GM19025 (cell line): ENCODE measurements around the gene HM13.
"Not testable (repeated sequence)": the region's sequence is repeated elsewhere in the genome, so short reads cannot be mapped to it uniquely, and the experiment has no call there.

Source experiments
- ATAC-seq: cut with Tn5 transposase; IDR thresholded peaks from one replicate; pipeline ENCODE4 v1.9.1; 2021; ENCODE audit warnings: mild to moderate bottlenecking, low read depth, moderate library complexity; ENCODE audit not compliant: unreplicated experiment

Gene HM13

DNA sequence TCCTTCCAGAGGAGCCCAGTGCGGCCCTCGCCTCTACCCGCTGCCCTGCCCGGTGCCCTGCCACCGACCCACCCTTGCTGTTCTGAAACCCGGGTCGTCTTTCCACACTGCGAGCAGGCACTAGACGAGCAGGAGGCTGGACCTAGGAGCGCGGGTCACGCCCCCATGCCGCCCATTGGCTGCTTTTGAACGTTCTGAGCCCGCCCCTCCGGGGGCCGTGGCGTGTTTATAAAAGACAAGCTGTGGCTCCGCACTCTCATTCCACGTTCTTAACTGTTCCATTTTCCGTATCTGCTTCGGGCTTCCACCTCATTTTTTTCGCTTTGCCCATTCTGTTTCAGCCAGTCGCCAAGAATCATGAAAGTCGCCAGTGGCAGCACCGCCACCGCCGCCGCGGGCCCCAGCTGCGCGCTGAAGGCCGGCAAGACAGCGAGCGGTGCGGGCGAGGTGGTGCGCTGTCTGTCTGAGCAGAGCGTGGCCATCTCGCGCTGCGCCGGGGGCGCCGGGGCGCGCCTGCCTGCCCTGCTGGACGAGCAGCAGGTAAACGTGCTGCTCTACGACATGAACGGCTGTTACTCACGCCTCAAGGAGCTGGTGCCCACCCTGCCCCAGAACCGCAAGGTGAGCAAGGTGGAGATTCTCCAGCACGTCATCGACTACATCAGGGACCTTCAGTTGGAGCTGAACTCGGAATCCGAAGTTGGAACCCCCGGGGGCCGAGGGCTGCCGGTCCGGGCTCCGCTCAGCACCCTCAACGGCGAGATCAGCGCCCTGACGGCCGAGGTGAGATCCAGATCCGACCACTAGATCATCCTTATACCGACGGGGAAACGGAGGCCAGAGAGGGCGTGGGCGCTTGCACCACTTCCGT is 91.0 kb downstream of the HM13 start, which contains the start of gene ID1:
TSS of gene ID1 (plus strand) at position 259 of the 871 bp plus-strand sequence. CDS start at position 358, 99 bp downstream.
- peak; percentile 88 for ATAC-seq

DNA sequence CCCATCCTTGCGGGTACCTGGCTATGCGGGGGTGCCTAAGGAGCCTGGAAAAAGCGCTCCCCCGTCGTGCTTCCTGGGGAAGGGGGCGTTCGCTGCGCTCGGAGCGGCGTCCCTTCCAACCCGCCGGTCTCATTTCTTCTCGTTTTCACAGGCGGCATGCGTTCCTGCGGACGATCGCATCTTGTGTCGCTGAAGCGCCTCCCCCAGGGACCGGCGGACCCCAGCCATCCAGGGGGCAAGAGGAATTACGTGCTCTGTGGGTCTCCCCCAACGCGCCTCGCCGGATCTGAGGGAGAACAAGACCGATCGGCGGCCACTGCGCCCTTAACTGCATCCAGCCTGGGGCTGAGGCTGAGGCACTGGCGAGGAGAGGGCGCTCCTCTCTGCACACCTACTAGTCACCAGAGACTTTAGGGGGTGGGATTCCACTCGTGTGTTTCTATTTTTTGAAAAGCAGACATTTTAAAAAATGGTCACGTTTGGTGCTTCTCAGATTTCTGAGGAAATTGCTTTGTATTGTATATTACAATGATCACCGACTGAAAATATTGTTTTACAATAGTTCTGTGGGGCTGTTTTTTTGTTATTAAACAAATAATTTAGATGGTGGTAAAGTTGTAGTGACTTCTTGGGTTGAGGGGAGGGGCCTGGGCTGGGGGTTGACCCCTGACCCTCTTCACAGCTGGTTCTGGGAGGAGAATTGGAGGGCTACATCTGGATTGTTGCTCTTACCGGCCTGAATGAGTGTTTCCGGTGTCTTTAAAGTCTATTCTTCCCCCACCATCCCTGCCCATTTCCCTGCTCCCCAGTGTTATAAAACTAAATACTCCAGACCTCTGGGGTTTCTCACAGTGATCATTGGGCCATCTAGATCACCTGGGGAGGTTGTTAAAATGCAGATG is 91.9 kb downstream of the HM13 start:
- ATAC-seq, result no peak

DNA sequence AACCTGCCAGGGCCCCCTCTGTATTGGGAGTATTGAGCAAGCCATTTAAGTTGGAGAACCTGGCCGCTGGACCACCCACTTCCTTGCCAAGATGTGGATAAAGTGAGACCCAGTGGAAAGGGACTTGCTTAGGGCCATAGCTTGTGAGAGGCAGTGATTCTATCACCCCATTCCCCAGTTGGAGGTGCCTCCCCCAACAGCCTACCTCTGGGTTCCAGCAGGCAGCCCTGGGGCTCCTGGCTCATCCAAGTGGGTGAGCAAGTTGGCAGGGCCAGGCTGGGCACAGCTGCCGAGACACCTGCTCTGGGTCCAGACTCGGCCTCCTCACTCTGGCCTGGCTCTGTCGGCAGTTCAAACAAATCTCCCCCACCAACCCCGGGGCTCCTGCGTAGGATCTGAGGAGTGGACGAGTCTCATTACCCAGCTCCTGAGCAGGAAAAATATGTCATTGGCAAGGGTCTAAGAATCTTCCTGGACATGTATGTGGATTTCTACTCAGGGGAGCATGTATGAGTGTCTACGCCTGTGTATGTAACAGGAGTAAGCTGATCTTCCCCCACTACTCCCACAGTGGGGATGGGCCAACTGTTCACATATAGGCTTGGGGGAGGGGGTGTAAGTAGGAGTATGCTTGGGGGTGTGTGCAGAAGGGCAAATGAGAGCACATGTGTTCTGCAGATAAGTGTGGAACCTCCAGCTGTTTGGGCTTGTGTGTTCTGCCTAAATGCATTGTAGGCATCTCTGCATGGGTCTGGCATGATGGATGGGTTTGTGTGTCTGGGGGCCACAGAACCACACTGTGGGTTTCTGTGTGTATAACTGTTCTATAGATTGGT is 92.8 kb downstream of the HM13 start:
- no peak for ATAC-seq

DNA sequence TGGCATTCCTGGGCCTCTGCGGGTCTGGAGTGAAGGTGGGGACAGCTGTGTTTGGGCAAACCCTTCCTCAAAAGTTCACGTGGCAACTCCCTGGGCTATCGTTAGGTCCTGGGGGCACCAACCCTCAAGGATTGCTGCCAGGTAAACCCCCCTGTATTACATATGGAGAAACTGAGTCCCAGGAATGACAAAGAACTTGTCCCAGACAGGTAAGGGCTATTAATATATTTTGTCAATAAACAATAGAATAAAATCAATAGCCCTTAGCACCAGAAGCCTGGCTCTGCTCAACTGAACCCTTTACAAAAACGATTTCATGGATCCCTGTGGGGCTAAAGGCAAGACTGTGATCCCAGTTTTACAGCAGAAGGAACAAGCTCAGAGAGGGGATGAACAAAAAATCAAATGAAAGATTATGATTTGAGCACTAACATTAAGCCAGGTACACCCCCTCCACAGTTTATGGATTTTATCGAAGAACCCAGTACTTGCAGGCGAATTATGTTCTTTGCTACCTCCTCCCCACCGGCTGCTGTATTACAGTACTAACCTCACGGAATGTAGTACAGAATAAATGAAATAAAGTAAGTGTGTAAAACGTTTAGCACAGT is 93.5 kb downstream of the HM13 start:
- no peak for ATAC-seq

DNA sequence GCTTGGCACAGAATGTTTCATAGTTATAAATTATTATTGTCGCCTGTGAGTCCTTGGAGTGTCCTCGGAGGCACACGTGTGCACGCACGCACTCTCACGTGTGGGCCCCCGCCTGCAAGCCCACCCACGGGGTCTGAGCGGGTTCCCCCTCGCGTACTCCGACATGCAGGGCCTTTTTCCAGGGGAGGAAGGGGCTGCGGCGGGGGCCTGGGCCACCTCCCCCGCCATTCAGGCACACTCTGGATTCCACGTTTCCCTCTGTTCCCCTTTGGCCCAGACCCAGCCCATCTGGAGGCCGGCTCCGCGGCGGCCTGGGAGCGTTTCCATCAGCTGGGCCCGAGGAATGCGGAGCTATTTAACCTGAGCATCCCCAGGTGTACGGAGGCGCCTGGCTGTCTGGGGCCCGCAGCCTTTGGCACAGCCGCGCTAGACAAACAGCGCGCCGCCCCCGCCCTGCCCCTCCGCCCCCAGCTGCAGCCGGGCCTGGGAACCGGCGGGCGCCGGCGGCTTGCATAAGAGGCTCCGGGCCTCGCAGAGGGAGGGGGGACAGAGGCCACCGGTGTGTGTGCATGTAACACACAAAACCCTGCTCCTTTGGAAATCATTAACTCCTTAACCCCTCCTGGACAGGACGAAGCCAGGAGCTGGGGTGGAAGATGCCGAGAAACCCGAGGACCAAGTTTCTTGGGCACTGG is 94.2 kb downstream of the HM13 start:
- ATAC-seq, result no peak

DNA sequence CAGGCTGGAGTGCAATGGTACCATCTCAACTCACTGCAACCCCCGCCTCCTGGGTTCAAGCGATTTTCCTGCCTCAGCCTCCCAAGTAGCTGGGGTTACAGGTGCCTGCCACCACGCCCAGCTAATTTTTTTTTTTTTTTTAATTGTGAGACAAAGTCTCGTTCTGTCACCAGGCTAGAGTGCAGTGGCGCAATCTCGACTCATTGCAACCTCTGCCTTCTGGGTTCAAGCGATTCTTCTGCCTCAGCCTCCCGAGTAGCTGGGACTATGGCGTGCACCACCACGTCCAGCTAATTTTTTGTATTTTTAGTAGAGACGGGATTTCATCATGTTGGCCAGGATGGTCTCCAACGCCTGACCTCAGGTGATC is 98.0 kb downstream of the HM13 start:
- ATAC-seq, result not testable (repeated sequence)

DNA sequence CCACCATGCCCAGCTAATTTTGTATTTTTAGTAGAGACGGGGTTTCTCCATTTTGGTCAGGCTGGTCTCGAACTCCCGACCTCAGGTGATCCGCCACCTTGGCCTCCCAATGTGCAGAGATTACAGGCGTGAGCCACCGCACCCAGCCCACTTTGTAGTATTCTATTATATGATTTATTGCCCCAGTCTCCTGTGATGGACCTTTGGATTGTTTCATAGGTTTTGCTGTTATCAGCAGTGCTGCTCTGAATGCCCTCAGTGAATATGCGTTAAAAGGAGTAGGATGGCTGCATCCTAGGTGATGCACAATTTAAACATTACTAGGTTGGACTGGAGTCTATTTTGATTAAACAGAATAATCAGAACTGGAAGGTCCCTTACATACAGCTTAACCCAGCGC is 101.2 kb downstream of the HM13 start:
- no peak for ATAC-seq

DNA sequence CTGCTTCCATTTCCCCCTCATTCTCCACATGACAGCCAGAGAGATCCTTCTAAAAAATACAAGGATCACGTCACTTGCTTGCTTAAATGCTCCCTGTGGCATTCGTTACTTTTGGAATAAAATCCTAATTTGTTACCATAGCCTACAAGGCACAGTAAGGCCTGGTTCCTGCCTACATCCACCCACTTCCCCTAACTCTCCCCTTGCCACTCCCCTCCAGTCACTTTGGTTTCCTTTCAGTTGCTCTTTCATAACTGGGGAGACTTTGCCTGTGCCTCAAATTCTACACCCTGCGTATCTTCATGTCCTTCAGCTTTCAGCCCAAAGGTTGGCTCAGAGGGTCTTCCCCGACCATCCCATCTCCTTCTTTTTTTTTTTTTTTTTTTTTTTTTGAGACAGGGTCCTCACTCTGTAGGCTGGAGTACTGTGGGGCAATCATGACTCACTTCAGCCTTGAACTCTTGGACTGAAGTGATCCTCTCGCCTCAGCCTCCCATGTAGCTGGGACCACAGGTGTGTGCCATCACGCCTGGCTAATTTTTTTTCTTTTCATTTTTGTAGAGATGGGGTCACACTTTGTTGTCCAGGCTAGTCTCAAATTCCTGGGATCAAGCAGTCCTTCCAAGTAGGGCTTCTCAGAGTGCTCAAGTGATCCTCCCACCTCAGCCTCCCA is 103.3 kb downstream of the HM13 start:
- no peak for ATAC-seq
